ENCODE measurements around the gene FGF8.
A peak's percentile ranks its signal among the peaks of the same experiment; 100 is the strongest.

FGF8 gene

DNA sequence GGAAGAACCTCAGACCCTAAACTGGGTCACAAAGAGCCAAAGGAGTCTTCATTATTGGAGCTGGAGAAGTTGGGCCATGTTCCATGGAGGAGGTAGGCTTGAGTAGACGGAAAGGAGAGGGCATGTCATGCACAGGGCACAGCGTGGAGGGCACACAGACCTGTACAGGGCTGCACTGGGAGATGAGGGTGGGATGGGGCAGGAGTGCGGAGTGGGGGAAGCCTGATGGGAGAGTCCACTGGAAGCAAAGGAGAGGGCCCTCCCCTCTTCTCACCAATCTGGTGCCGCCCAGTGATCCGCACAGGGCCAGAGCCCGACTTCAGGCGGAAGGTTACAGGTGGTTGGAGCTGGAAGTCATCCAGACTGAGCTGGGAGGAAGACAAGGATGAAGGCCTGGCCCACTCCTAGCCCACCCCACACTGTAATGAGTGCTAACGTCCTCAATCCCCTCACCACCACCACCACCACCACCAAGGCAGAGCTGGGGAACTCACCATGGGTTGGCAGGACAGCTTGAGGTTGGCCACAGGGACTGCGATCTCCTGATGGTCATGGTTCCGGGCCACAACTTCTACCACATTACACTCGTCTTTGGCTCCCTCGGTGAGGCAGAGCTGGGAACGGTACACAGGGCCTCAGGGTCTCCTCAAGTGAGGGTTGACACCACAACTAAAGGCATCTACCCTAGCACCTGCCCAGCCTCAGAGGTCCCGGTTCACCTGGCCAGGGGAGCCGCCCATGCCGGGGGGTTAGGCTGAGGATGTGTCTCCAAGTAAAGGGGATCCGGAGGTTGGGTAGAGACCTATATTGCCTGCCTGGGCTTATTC is 6.3 kb upstream of the FGF8 start:
- no peak for DNase-seq (ENCODE audit: low read depth in 3 of 3)

DNA sequence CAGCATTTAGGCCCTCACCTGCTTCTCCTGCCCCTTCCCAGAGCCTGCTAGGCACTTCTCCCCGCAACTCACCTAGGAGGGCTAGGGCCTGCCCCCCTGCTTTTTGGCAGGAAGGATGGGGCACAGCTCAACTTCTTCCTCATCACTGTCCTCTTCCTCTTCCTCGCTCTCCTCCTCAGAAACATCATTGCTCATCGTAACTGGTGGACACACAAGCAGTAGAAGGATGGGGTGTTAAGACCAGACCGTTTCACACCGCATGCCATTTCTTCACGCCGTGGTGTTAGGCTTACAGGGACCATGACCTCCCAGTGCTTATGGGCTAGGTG is 5.7 kb upstream of the FGF8 start:
- DNase-seq (ENCODE audit: low read depth in 3 of 3) = no peak

DNA sequence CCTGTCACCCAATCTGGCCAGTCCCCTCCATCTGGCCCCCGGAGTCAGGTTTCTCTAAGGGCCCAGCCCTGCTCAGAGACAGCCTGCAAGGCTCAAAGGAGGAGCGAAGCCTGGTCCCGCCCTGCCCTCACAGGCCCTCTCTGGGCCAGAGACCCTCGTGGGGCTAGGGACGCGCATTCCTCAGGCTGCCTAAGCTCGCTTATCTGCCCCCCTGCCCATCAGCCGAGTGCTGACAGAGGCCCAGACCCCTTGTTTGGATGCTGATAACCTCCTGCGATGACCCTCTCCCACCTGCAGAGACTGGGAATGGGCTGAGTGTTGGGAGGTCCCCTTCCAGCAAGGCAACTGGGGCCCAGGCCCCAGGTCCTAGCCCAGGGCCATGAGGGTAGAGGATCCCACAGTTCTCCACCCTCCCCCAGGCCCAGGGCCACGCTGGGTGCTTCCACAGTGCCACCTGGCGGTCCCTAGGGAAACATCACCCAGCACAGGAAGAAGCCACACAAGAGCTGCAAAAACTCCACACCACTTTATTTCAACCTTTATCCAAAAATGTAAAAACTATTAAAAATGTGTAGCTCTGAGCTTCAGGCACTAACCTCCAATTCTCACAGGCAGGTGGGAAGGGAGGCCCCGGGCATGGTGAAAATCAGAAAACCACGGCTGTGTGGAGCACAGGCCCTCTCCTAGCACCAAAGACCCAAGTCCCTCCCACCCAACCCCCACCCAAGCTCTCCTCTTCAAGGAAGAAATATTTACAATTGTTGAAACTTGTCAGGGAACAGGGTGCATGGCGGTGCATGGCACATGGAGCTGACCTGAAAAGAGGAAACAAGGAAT is 5.1 kb upstream of the FGF8 start:
- peak; percentile 53 to 68 (median 58) for DNase-seq (ENCODE audit: low read depth in 3 of 3)

DNA sequence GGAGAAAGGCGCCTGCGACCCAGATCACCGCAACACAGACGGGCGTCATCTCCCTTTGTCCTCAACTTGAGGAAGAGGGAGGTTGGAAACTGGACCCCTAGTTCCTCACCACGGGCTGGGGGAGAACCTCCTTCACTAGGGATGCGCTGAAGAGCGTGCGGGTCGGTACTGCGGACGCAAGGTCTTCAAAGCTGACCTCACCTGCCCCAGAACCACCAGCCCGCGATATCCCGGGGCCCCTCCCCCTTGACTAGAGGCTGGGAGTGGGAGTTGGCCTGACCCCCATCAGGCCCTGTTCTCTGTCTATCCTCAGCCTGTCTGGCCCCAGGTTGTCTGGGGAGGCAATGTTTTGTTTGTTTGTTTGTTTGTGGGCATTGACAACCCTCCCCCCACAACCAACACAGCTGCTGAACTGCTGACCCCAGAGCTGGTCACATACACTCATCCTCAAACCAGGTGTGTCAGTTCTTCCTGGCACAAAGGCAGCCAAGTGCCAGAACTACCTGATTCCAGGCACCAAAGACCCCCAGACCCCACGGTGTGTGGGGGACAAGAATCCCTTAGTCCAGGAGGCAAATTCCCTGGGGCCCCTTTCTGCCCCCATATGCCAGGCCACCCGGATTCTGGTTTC is 4.4 kb upstream of the FGF8 start:
- no peak for DNase-seq (ENCODE audit: low read depth in 3 of 3)

- peak; percentile 67 to 82 (median 81) for DNase-seq (ENCODE audit: low read depth in 3 of 3)
These were observed 3.8 kb upstream of the FGF8 start for GRCh38 chr10:101779544-101780186.

DNA sequence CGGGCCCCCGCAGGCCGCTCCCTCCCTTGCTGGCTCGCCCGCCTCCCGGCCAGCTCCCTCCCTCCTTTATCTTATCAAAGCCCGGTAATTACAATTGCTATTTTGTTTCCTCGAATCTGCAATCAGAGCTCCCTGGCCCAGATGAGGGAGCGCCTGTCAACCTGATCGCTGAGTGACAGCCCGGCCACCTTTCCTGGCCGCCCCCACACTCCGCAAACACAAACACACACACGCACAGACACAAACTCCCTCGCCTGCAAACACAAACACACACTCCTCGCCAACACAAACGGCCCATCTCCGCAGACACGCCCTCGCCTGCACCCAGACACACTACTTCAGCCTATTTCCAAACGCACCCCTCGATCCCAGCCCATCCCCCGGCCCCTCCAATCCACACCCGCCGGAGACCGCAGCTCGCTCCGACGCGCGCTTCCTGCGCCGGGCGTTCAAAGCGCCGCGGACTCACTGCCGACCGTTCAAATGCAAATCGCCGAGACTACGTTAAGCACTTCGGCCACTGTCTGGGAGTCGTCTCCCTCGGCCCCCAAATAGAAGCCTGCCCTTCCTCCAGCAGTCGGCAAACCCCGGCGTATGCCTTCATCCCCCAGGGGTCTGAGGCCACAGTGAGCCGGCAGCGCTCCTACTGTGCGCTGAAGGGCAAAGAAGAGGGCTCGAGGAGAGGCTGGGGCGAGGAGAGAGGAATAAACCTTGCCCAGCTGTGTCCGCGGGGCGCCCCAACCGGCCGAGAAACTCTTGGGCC is 3.0 kb upstream of the FGF8 start:
- no peak for DNase-seq (ENCODE audit: low read depth in 3 of 3)

GRCh38 chr10:101778151-101778780 is 2.4 kb upstream of the FGF8 start:
- no peak for DNase-seq (ENCODE audit: low read depth in 3 of 3)

GRCh38 chr10:101777619-101778145 is 1.8 kb upstream of the FGF8 start:
- no peak for DNase-seq (ENCODE audit: low read depth in 3 of 3)

DNA sequence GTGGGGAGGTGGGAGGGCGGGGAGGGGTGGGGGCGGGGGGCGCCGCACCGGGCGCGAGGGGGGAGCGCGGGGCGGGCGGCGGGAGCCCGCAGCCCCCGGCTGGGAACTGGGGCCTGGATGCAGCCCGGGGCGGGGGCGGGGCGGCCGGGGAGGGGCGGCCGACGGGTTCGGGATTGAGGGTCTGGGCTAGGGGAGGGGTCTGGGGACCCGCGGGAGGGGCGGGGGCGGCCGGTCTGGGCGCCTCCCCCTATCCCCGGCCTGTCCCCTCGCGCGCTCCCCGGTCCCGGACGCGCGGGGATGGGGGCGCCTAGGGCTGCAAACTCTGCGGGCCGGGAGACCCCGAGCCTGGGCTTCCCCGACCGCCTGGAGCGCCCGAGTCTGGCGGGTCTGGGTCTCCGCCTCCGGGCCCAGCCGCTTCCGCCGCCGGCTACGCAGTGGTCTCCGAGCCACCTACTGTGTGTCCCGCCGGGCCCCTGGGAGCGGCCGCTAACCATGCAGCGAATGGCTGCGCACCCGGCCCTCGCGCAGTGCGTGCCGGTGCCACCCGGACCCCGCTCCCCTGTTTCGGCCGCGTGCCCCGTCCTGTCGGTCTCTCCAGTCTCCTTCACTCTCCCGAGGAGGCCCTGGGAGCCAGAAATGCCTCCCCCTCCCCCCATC is 375 bp upstream of the FGF8 start:
- DNase-seq (ENCODE audit: low read depth in 3 of 3) = no peak

DNA sequence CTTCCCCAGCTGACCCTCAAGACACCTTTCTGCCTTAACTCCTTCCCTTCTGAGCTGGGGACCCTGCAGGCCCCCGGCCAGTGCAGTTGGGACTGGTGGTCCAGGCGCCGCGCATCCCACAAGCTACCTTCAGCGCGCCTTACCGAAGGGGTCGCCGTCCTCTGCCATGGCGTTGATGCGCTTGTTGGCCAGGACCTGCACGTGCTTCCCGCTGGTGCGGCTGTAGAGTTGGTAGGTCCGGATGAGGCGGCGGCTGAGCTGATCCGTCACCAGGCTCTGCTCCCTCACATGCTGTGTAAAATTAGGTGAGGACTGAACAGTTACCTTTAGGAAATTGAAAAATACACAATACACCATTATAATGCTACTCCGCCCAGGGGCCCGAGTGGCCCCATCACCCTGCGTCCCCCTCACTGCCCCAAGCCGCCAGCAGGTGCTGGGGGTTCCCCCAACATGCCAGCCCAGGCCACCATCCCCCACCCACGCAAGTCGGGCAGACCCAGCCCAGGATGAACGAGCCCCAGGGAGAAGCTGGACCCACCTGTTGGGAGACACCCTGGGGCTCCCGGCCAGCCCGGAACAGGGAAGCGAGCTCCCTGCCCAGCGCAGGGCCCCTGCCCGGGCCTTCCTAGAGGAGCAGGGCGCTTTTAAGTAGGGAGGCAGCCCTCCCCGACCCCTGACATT is 1.2 kb downstream of the FGF8 start:
- DNase-seq (ENCODE audit: low read depth in 3 of 3) = no peak

- no peak for DNase-seq (ENCODE audit: low read depth in 3 of 3)
These were observed 1.9 kb downstream of the FGF8 start for GRCh38 chr10:101773923-101774588.

- DNase-seq (ENCODE audit: low read depth in 3 of 3) = no peak
These were observed 2.8 kb downstream of the FGF8 start for GRCh38 chr10:101772895-101773761.

- DNase-seq (ENCODE audit: low read depth in 3 of 3) = no peak
These were observed 3.7 kb downstream of the FGF8 start for GRCh38 chr10:101772017-101772894.

GRCh38 chr10:101771380-101771779 is 4.5 kb downstream of the FGF8 start:
- DNase-seq (ENCODE audit: low read depth in 3 of 3) = no peak

DNA sequence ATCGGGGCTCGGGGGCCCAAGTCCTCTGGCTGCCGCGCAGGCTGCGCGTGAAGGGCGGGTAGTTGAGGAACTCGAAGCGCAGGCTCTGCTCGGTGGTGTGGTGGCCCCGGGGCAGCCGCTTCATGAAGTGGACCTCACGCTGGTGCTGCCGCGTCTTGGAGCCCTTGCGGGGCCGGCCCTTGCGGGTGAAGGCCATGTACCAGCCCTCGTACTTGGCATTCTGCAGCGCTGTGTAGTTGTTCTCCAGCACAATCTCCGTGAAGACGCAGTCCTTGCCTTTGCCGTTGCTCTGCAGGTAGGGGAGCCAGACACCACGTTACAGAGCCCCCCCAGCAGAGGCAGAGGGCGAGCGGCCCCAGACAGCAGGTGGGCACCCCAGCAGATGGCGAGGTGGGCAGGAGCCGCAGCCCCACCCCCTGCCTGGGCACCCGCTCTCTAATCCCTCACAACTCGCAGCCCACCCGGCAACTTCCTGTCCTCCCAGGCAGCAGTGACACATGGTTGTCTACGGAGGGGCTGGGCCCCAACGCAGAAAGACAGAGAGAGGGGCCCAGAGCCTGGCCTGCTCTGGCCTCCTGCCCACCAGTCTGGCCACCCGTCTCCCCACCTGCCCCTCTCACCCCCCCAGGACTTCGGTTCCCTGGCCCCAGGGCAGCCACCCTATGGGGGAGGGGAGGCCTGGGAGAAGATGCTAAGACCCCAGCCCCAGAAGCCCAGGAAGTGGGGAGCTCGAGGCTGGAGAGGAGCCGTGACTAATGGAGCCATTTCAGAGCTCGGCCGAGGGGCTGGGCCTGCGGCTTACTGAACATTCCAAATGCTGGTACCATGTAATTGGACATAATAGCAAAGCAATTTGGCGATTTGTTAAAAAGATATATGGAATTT is 5.3 kb downstream of the FGF8 start:
- no peak for DNase-seq (ENCODE audit: low read depth in 3 of 3)

Measured in stimulated activated CD4-positive, alpha-beta T cell treated with anti-CD3 and anti-CD28 coated beads, TNF-alpha, amount 100 ng/mL, for 48 hours (primary cell).